K562 (cell line): ENCODE results near the gene RAB43. TPM values are rescaled to one million over a fixed set of nuclear protein-coding genes. Genes with fewer than 3 reads are reported as not detected.
"Not testable (repeated sequence)": the region's sequence is repeated elsewhere in the genome, so short reads cannot be mapped to it uniquely, and the experiment has no call there.

Experiments
- ATAC-seq: fragments of 200-7000 bp; cut with Tn5 transposase; 3 replicates; pipeline ENCODE4 v1.9.1; 2020; ENCODE audit warnings: moderate library complexity
- BruUV-seq: library from RNA; stranded (reverse); fragments of 400-500 nt; replicated peaks from 2 replicates; lab custom pipeline; 2021; lab: Mats Ljungman, UMichigan
- CTCF ChIA-PET: fragments of 300-600 bp; formaldehyde crosslinking; extraction: SDS; loops from one replicate; lab custom pipeline; 2021; ENCODE audit warnings: low intra/inter-chr PET ratio; lab: Yijun Ruan, JAX
- POLR2A ChIA-PET: fragments of 300-600, 350-650 bp; sonication (Branson Sonifier 250); formaldehyde crosslinking; extraction: SDS; loops from one replicate; lab custom pipeline; 2021; ENCODE audit warnings: antibody characterized with exemption, inconsistent platforms; lab: Yijun Ruan, JAX
- DNase-seq, 4 experiments: peaks; one replicate each; pipeline versions ENCODE4 v3.0.0 to v3.0.0-alpha.2; 2011 to 2018; ENCODE audit warnings: low spot score in 3 of 4, mixed read lengths in 3 of 4; ENCODE audit errors: extremely low read depth in 1 of 4
- FAIRE-seq: peaks from 2 replicates; lab custom pipeline; 2011; peaks lifted over from hg19 to GRCh38; lab: Jason Lieb, UNC
- H2AFZ ChIP-seq: 2 replicates; pipeline ENCODE4 v1.6.0; 2011; ENCODE audit warnings: low read depth, low read length, control low read depth, inconsistent platforms
- H3K27ac ChIP-seq: fragments of 200-600 bp; 3 replicates; pipeline ENCODE4 v1.8.0; 2011; ENCODE audit warnings: low read depth, mild to moderate bottlenecking, control low read depth, inconsistent platforms, low read length, moderate library complexity, mixed read lengths; ENCODE audit errors: extremely low read depth
- H3K27me3 ChIP-seq, 2 experiments: fragments of 300-600 bp in 1 of 2; 2 replicates in 1 of 2; 3 replicates in 1 of 2; pipeline versions ENCODE4 v1.6.0 to v1.8.0; 2011; ENCODE audit warnings: inconsistent platforms in 2 of 2, low read length in 2 of 2, mild to moderate bottlenecking in 1 of 2, mixed read lengths in 1 of 2, moderate library complexity in 1 of 2; ENCODE audit not compliant: control insufficient read depth in 2 of 2, insufficient read depth in 2 of 2
- H3K36me3 ChIP-seq: fragments of 300-600 bp; 3 replicates; pipeline ENCODE4 v1.8.0; 2011; ENCODE audit warnings: mild to moderate bottlenecking, low read length, inconsistent platforms; ENCODE audit not compliant: control insufficient read depth, insufficient read depth
- H3K4me1 ChIP-seq, 2 experiments: fragments of 200-600 bp in 1 of 2; replicated peaks in 1 of 2; 2 replicates in 1 of 2; 3 replicates in 1 of 2; pipeline versions ENCODE4 v1.5.1 to v1.8.0; 2011; ENCODE audit warnings: inconsistent platforms in 2 of 2, low read length in 2 of 2, mild to moderate bottlenecking in 1 of 2, mixed read lengths in 1 of 2, moderate library complexity in 1 of 2; ENCODE audit not compliant: control insufficient read depth in 2 of 2, insufficient read depth in 2 of 2
- H3K4me2 ChIP-seq: 2 replicates; pipeline ENCODE4 v1.6.1; 2011; ENCODE audit warnings: low read length, control low read depth, inconsistent platforms, mixed read lengths; ENCODE audit not compliant: insufficient read depth
- H3K4me3 ChIP-seq: fragments of 200-600 bp; sonication (generic), shearing (Covaris generic); 2 replicates; pipeline ENCODE4 v1.5.1; 2016; ENCODE audit warnings: control low read depth, inconsistent platforms
- H3K79me2 ChIP-seq: fragments of 200-600 bp; 3 replicates; pipeline ENCODE4 v1.8.0; 2011; ENCODE audit warnings: low read length, inconsistent platforms; ENCODE audit not compliant: control insufficient read depth, insufficient read depth
- H3K9ac ChIP-seq, 2 experiments: 2 replicates each; pipeline versions ENCODE4 v1.6.0 to v1.6.1; 2011; ENCODE audit warnings: low read depth in 2 of 2, low read length in 2 of 2, control low read depth in 1 of 2, inconsistent platforms in 1 of 2, mild to moderate bottlenecking in 1 of 2, mixed read lengths in 1 of 2; ENCODE audit not compliant: insufficient read depth in 1 of 2
- H3K9me1 ChIP-seq: one replicate; pipeline ENCODE4 v1.6.0; 2011; ENCODE audit warnings: inconsistent platforms, mild to moderate bottlenecking, low read length, moderate library complexity; ENCODE audit not compliant: control insufficient read depth, insufficient read depth
- H3K9me3 ChIP-seq: replicated peaks from 2 replicates; pipeline ENCODE4 v1.5.1; 2011; ENCODE audit warnings: low read depth, low read length, inconsistent platforms; ENCODE audit not compliant: control insufficient read depth, insufficient read depth
- H4K20me1 ChIP-seq: replicated peaks from 2 replicates; pipeline ENCODE4 v1.6.1; 2011; ENCODE audit warnings: low read length, inconsistent platforms, mixed read lengths; ENCODE audit not compliant: control insufficient read depth, insufficient read depth
- POLR2B ChIP-seq: fragments of 450-650 bp; IDR thresholded peaks from 2 replicates; pipeline ENCODE4 v1.6.1; 2018; ENCODE audit warnings: low read depth; ENCODE audit not compliant: partially characterized antibody
- WGBS: fragments of 100-300 bp; shearing (Covaris generic); methylation state at CpG from one replicate; pipeline ENCODE4 v1.1.6; 2016; ENCODE audit warnings: low coverage, mixed read lengths; ENCODE audit not compliant: insufficient coverage; ENCODE audit errors: missing lambda C conversion rate; 5-methylcytosine and 5-hydroxymethylcytosine counted together
- in situ Hi-C: fragments of 300-500 bp; cut with MboI; formaldehyde crosslinking; loops from 4 replicates; pipeline ENCODE4 v1.15.0; 2018; ENCODE audit warnings: inconsistent platforms, mixed read lengths
- intact Hi-C: fragments of 100-400 bp; cut with micrococcal nuclease; formaldehyde crosslinking; loops from 2 replicates; pipeline ENCODE4 v1.14.2; 2022
- polyA plus RNA-seq, 8 experiments: library from polyadenylated mRNA; depleted of rRNA in 4 of 8; stranded (reverse) in 5 of 8; unstranded in 3 of 8; fragments of >200 nt; fragmentation: Nextera tagmentation in 2 of 8; fragmentation: Illumina TruSeq in 1 of 8; extraction: Ambion mirVana in 2 of 8; extraction: Trizol in 1 of 8; gene quantifications; 2 replicates each; pipeline versions ENCODE4 v1.2.1 to v1.2.3, GENCODE V29; 2011 to 2014; ENCODE audit warnings: inconsistent platforms in 1 of 8, missing spikeins in 1 of 8
- total RNA-seq, 7 experiments: library from RNA; depleted of rRNA in 6 of 7; stranded (reverse); fragments of >200 nt in 6 of 7; fragmentation: Illumina TruSeq in 2 of 7; extraction: Trizol in 2 of 7; gene quantifications; 2 replicates each; pipeline versions ENCODE4 v1.2.1 to v1.2.3, GENCODE V29; 2011 to 2021; ENCODE audit warnings: low replicate concordance in 1 of 7
- TF ChIP-seq, protein P1 (sequence below): fragments of 450-650 bp; IDR thresholded peaks from 2 replicates; pipeline ENCODE4 v1.7.1; 2018; ENCODE audit warnings: mild to moderate bottlenecking, low read depth; ENCODE audit not compliant: partially characterized antibody
- TF ChIP-seq, protein P2 (sequence below): sonication (generic); formaldehyde crosslinking; IDR thresholded peaks from 2 replicates; pipeline ENCODE4 v1.8.1; 2023; ENCODE audit warnings: mild to moderate bottlenecking, missing genetic modification reagents

The RAB43 gene
- total and polyA plus RNA-seq, 9 of the 15 experiments (the other 6 are each of a cell fraction or from before 2014, with no cell fraction given), result 0.04 to 6.8 (median 1.7) TPM; not detected in 2

DNA sequence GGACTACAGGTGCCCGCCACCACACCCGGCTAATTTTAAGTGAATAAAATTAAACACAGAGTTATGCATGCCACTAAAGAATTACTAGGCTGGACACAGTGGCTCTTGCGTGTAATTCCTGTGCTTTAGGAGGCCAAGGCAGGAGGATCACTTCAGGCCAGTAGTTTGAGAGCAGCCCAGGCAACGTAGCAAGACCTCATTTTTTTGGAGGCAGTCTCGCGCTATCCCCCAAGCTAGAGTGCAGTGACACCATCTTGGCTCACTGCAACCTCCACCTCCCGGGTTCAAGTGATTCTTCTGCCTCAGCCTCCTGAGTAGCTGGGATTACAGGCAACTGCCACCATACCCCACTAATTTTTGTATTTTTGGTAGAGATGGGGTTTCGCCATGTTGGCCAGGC is 44.0 kb upstream of the RAB43 start:
- H3K27me3 ChIP-seq, intact Hi-C loops, in situ Hi-C loops, H3K4me2 ChIP-seq, DNase-seq, H3K4me1 ChIP-seq, ATAC-seq, H3K9ac ChIP-seq, H3K9me3 ChIP-seq, FAIRE-seq, H3K4me3 ChIP-seq, H3K9me1 ChIP-seq, BruUV-seq, H3K27ac ChIP-seq, H2AFZ ChIP-seq, H4K20me1 ChIP-seq: not testable (repeated sequence)
- CTCF ChIA-PET, result interaction anchor here (0.6 kb wide), 1 partner anchor 374 kb away, joined by 3 read pairs; no protein-coding TSS in a partner anchor
- Histone ChIP-seq H3K79me2 (peaks cover 15% of the 10 kb centered on the region), H3K36me3 (peaks cover 35% of the 10 kb centered on the region)
- POLR2A ChIA-PET, result interaction anchor here (0.6 to 1.9 kb wide), 5 partner anchors 11 to 84 kb away, joined by 3 to 7 read pairs (median 3); partner anchors contain the start of gene COPG1
- WGBS, result 92% methylated on average over 8 of the region's 8 CpGs
- TF ChIP-seq, protein P1, sequence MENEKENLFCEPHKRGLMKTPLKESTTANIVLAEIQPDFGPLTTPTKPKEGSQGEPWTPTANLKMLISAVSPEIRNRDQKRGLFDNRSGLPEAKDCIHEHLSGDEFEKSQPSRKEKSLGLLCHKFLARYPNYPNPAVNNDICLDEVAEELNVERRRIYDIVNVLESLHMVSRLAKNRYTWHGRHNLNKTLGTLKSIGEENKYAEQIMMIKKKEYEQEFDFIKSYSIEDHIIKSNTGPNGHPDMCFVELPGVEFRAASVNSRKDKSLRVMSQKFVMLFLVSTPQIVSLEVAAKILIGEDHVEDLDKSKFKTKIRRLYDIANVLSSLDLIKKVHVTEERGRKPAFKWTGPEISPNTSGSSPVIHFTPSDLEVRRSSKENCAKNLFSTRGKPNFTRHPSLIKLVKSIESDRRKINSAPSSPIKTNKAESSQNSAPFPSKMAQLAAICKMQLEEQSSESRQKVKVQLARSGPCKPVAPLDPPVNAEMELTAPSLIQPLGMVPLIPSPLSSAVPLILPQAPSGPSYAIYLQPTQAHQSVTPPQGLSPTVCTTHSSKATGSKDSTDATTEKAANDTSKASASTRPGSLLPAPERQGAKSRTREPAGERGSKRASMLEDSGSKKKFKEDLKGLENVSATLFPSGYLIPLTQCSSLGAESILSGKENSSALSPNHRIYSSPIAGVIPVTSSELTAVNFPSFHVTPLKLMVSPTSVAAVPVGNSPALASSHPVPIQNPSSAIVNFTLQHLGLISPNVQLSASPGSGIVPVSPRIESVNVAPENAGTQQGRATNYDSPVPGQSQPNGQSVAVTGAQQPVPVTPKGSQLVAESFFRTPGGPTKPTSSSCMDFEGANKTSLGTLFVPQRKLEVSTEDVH, result peak; percentile 41
- TF ChIP-seq POLR2B, result peak; percentile 18
- TF ChIP-seq, protein P2, sequence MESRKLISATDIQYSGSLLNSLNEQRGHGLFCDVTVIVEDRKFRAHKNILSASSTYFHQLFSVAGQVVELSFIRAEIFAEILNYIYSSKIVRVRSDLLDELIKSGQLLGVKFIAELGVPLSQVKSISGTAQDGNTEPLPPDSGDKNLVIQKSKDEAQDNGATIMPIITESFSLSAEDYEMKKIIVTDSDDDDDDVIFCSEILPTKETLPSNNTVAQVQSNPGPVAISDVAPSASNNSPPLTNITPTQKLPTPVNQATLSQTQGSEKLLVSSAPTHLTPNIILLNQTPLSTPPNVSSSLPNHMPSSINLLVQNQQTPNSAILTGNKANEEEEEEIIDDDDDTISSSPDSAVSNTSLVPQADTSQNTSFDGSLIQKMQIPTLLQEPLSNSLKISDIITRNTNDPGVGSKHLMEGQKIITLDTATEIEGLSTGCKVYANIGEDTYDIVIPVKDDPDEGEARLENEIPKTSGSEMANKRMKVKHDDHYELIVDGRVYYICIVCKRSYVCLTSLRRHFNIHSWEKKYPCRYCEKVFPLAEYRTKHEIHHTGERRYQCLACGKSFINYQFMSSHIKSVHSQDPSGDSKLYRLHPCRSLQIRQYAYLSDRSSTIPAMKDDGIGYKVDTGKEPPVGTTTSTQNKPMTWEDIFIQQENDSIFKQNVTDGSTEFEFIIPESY, result peak; percentile 41; the same call in 1 of the 2 replicates
